GM12872 (cell line): ENCODE data around the gene COL25A1.

Experiments used
- CTCF ChIP-seq: IDR thresholded peaks from 3 replicates; pipeline ENCODE4 v1.5.1; 2011; ENCODE audit warnings: low read depth, mild to moderate bottlenecking, low read length, moderate library complexity; ENCODE audit not compliant: insufficient read depth

COL25A1 gene

DNA sequence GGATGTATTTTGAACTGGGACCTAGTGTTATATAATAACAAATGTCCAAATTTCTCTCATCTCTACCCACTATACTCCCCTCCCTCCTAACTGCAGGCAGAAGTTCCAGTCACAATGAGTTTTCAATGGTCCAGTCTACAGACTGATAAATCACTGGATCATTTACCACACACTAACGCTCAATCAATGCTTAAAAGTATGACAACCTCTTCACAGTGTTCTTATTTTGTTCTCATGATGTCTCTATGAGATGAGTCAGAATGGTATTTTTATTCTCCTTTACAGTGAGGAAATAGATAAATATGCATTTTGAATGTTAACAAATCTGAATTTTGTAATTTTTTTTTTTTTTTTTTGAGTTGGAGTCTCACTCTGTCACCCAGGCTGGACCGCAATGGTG is 455.9 kb downstream of the COL25A1 start:
- no peak for TF ChIP-seq CTCF

DNA sequence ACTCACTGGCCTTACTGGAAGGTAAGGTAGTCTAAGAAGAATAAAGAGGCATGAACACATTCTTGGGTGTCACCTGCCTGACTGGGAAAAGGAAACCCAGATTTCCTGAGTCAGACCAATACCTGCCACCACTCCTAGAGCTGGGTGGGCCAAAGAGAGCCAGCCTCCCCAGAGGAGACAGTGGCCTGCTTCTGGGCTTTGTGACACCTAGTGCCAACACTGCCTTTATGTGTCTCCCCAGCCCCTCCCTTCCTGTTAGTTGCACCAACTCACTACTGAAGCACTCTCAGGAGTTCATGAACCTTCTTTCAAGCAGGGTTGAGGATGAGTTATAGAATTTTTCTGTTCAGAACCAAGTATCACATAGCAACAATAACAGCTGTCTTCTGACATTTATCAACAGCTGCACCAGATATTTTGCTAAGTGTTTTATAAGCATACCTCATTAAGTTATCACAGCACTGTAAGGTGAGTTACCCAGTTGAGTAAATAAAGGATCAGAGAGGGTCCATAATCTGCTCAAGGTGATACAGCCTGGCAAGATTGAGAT is 462.0 kb downstream of the COL25A1 start:
- no peak for TF ChIP-seq CTCF

- TF ChIP-seq CTCF, result no peak
These were observed 463.1 kb downstream of the COL25A1 start for GRCh38 chr4:108839333-108839732.

DNA sequence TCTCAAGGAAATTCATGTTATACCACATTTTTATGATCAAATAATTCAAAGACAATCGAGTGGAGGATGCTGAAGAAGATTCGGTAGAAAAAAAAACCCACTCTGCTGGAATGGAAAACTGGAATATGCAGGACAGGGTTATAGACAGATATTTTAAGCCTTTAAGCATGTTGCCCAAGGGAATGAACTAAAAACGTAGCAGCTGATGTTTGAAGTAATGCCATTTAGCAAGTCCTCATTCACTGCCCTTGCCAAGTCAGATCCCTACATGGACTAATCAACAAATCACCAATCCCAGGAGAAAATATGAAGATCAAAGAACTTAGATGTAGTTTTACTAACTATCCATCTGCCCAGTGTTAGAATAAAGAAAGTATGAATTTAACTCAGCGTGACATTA is 464.0 kb downstream of the COL25A1 start:
- TF ChIP-seq CTCF, result no peak

GRCh38 chr4:108834835-108835384 is 467.5 kb downstream of the COL25A1 start:
- TF ChIP-seq CTCF, result peak; percentile 46; the same call in 2 of the 3 replicates

- TF ChIP-seq CTCF, result no peak
These were observed 468.2 kb downstream of the COL25A1 start for GRCh38 chr4:108834166-108834834.

DNA sequence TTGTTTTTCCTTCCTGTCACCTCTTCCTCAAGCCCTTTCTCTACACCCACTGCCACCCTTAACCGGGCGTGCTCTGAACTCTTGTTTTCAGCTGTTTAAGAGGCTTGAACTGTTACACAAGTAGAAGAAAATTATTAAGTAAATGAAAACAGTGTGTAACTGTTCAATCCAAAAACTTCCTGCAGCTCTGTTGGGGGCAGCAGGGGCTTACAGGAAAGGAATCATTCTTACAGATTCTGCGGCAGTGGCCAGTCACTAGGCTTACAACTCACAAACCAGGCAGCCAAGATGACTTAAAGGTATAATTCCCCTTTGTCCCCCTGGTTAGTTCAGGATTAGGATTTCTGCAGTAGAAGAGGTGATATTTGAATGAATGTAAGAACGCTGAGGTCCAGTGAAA is 469.4 kb downstream of the COL25A1 start:
- TF ChIP-seq CTCF, result no peak
